ENCODE measurements around the gene FAM111B.
"Not testable (repeated sequence)": the region's sequence is repeated elsewhere in the genome, so short reads cannot be mapped to it uniquely, and the experiment has no call there.

FAM111B gene

DNA sequence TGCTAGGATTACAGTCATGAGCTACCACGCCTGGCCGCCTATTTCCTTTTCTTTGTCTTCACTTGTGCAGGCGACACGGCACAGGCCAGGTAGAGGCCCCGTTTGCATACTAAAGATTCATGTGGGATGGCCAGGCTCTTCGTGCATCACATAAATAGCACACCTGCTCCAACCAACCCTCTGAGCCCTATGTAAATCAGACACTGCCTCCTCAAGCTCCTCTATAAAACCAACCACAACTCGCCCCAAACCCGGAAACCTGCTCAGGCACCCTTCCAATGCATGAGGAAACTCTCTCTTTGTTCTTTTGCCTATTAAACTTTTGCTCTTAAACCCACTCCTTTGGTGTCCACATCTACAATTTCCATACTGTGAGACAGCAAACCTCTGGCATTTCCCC is 9.1 kb upstream of the FAM111B start:
- not testable (repeated sequence) for DNase-seq

DNA sequence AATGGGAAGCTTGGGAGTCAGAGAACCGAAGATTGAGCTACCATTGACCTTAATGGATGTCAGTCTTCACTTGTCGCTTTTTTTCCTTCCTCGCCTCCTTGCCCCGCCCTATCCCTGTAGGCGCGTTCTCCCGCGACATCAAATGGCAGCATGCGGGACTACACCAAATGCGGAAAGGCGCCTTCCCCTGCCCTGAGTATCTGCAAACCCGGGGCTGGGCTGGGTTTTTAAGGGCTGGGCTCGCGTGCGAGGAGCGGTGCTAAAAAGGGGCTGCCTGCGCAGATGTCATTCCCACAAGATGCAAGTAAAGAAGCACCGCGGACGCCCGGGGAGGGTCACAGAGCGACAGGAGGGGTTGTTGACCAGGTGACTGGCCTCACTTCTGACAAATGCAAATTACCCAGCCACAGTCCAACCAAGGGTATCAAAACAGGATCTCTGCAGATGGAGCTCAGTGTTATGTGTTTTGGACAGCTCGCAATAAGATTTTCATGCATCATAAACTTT is 4.7 kb upstream of the FAM111B start:
- peak in 4 of 5 experiments; percentile 19 to 81 (median 53) for DNase-seq

DNA sequence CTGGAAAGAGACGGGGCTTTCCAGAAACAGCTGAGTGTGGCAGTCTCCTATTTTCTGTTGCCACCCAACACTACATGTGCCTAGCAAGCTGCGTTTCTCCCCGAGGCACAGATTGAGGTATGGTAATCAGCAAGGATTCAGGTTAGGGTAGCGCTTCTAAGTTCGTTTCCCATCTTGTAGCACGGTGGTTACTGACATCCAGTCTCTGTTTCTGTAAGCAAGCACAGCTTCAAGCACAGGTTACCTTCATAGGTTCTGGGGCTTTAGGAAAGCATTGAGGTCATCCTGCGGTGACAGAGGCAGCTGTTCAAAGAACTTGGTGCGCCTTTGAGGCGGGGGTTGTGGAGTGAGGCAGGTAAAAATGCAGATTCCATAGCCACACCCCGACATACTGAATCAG is 684 bp downstream of the FAM111B start:
- peak in 1 of 5 experiments; percentile 54 for DNase-seq

DNA sequence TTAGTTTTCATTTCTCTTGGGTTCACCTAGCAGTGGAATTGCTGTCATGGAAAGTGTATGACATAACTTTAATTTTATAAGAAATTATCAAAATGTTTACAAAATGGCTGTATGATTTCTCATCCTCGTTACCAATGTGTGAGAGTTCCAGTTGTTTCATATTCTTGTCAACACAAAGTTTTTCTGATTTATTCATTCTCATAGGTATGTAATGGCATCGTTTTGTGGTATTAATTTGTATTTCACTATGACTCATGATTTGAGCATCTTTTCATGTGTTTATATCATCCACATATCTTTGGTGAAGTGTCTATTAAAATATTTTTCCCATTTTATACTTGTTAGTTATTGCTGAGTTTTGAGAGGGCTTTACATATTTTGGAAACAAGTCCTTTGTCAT is 5.5 kb downstream of the FAM111B start:
- peak in 1 of 5 experiments; percentile 25 for DNase-seq

DNA sequence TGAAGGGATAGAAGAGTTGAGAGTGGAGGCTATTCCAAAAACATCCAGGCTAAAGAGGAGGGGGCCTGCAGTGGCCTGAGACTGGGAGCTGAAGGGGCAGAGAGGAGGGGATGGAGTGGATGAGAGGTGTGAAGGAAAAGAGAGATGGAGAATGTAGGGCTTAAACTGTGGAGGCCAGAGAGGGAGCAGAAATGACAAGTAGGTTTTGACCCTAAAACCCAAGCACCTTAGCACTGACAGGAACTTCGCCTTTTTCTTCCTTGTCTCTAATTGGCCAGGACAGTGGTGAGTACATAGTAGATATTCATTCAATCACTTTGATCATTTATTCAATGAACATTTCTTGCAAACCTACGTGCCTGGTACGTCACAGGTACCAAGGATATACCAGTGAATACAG is 7.3 kb downstream of the FAM111B start:
- DNase-seq = no peak

DNA sequence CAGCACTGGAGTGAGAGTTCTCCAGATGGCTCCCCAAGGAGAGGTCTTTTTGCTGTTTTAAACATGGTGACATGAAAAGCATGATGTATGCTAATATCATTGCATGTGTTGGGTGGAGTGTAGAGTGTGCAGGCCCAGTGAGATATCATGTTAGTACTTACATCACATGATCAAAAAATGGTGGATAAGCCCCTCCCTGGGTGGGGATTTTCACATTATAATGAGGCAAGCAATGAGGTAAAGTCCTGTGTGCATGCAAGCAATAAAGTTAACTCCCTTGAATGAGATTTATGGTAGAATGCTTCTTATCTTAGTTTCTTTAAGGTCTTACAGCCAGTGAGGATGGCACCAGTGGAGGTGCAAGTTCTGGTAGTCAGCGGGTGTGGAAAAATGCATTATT is 8.5 kb downstream of the FAM111B start:
- DNase-seq = no peak

DNA sequence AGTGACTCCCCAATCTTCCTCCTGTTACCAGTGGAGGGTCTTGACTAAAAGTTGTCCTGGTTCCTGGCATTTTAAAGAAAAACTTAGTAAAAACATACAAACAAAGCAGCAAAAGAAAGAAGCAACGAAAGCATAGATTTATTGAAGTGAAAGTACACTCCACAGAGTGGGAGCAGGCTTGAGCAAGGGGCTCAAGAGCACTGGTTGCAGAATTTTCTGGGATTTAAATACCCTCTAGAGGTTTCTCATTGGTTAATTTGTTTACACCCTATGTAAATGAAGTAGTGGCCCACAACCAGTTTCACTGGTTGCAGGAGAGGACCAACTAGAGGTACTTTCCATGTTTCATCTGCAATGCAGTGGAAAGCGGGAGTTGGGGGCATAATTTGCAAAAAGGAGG is 10.7 kb downstream of the FAM111B start:
- no peak for DNase-seq

DNA sequence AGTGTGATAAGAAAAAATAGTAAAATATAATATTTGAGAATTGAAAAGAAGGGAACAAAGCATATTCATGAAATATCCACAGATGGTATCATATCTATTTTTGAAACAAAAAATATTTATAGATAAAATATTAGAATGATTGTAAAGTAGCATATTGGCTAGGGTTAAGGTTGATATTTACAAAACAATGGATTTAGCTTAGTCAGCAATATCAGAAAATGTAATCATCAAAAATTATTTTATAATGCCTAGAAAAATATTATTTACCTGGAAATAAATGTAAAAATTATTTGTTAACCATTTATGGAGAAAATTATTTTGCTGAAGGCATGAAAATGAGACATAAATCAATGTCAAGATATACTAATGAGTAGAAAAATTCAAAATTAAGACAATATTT is 12.8 kb downstream of the FAM111B start:
- no peak for DNase-seq

DNA sequence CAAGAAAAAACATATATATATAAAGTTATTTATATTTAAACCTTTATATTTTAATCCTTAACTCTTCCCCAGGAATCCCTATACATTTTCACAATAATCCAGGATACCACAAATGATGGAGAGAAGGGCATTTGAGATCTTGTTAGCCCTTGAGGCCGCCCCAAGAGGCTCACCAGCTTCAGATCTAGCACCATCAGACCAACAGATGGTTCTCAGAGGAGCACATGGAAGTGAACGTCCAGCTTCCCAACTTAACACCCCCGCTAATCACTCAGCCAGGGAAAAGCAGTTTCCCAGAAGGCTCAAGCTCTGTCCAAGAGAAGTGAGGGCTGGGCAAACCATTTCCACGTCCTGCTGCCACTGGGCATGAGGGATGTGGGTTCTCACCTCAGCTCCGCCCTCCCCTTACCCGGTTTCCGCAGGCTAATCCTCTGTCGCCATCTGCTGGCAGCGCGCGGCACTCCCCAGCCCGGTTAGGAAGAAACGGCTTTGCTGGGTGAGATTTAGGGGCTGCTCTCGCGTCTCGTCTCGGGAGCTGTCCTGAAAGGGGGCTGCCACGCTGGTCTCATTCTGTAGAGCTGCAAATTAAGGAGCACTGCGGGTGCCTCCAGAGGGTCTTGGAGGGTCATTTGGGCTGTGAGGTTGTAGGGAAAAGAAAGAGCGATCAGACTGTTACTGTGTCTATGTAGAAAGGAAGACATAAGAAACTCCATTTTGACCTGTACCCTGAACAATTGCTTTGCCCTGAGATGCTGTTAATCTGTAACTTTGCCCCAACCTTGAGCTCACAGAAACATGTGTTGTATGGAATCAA is 28.8 kb downstream of the FAM111B start:
- DNase-seq = peak; percentile 68 to 88 (median 78)

DNA sequence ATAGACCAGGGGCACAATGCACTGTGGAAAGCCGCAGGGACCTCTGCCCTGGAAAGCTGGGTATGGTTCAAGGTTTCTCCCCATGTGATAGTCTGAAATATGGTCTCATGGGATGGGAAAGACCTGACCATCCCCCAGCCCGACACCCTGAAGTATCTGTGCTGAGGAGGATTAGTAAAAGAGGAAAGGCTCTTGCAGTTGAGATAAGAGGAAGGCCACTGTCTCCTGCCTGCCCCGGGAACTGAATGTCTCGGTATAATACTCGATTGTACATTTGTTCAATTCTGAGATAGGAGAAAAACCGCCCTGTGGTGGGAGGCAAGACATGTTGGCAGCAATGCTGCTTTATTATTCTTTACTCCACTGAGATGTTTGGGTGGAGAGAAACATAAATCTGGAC is 29.5 kb downstream of the FAM111B start:
- not testable (repeated sequence) for DNase-seq

DNA sequence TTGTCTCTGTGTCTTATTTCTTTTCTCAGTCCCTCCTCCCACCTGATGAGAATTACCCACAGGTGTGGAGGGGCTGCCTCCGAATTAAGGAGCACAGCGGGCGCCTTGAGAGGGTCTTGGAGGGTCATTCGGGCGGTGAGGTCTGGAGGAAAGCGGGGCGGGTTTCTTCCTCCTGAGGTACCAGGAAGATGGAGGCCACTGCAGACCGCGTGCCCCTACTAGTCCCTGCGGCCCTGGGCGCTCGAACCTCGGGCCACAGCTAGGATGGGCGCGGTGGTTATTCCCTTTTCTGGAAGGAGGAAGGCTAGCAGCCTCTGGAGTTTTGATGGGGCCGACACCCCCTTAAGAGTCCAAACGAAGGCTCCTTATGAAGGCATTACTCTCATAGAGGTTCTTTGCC is 30.2 kb downstream of the FAM111B start:
- no peak for DNase-seq

DNA sequence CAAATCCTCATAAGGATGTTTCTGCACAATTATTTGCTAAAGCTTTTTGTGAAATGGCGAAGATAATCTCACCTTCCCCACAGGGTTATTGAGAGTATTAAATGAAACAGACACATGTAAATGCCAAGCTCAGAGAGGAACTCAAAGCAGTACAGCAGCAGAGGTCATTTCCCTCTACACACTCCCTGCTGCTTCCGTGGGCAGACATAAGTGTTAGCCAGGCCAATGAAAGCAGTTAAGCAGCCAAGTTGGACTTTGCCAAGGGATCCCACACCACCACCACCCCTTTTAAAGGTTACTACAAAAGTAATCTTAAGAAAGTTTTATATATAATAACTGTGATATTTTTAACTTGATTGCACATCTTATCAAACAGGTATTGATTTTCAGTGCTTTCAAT is 31.6 kb downstream of the FAM111B start:
- no peak for DNase-seq

DNA sequence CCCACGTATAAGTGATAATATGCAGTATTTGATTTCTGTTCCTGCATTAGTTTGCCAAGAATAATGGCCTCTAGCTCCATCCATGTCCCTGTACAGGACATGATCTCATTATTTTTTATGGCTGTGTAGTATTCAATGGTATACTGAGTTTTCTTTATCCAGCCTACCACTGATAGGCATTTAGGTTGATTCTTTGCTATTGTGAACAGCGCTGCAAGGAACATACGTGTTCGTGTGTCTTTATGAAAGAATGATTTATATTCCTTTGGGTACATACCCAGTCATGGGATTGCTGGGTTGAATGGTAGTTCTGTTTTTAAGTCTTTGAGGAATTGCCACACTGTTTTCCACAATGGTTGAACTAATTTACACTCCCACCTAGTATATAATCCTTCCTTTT is 34.2 kb downstream of the FAM111B start:
- DNase-seq = no peak

DNA sequence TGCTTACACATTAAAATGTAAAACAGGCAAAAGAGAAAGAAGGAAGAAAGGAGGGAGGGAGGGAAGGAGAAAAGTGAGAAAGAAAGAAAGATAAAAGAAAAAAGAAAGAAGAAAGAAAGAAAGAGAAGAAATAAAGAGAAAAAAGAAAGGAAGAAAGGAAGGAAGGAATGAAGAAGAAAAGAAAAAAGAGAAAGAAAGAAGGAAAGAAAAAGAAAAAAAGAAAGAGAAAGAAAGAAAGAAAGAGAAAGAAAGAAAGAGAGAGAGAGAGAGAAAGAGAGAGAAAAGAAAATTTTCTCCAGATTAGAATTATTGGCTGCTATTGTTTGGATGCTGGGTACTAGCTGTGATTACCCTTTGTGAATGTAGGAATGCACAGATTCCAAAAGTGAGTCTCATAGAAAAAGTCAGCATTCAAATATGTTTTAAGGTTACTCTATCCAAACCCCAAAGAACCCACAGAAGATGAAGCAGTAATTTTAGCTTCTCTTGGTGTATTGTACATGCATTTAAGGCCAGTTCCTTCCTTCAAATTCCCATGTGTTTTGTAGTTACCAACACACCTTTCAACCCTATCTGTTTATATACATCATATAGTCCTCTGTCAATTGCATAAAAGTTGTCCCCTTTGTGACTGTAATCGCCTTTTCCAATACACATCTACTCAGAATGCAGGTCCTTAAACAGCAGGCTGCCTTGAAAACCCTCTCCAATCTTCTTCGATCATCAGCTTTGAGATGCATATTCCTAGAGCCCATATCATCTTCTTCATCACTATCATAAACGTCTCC is 34.8 kb downstream of the FAM111B start:
- DNase-seq = no peak

DNA sequence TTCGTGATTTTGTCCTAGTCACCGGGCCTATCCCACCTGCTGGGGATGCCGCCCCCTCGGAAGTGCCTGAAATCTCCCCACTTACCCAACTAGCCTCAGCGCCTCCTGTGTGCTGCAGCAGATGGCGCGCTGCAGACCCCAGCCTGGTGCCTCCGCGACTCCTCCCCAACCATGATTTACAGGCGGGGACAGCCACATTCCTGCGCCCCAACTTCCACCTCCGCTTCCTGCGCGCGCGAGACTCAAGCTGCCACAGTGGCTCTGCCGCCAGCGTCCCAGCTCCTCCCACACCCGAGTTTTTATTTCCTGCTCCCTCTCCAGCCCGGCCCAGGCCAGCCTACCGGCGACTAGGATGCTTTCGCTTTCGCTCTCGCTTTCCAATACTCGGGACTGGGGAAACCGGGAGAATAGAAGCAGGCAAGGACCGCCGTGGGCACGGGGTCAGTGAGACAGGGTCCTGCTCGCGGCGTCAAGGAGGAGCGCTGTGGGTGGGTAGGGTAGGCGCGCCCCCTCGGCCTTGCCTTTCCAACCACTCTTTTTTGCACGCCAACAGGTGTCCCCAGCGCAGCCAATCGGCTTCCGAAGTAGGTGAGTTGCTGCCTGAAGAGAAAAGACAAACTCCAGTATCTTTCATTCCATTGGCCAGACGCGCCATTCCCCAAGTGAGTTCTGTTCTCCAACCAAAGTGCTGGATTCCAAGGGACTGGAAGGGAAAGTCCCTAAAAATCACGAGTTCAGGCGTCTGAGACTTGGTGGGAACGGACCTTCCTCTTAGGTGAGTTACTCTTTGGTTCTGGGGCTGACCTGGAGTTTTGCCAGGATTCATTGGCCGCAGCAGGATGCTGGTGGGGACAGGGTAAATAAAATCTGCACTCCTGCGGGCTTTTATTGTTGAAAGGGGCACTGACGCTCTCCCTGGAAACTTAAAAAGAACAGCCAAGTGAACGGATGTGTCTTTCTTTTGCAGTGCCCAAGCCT is 35.8 kb downstream of the FAM111B start, which contains the start of gene FAM111A:
Gene FAM111A, plus strand, starts transcription at position 327 of the 978 bp plus-strand sequence. CDS start 6,017 bp downstream, outside the sequence.
- peak; percentile 68 to 94 (median 86) for DNase-seq

DNA sequence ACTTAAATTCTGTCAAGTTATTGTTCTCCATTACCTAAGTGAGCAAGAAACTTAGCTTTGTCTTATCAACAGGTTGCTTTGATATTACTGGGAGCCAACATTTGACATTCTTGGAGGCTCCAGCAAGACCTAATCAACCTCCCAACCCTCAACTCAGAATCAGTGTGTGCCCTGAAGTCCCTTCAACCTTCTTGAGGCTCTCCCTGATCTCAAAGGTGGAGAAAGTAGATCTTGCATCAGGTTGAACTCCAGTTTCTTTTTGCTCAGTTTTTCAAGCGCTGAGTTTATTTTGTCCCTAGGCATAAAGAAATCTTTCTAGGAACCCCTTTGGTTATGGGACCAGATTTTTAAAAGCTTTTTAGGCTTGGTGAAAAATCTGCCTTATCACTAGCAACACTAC is 37.1 kb downstream of the FAM111B start:
- no peak for DNase-seq

DNA sequence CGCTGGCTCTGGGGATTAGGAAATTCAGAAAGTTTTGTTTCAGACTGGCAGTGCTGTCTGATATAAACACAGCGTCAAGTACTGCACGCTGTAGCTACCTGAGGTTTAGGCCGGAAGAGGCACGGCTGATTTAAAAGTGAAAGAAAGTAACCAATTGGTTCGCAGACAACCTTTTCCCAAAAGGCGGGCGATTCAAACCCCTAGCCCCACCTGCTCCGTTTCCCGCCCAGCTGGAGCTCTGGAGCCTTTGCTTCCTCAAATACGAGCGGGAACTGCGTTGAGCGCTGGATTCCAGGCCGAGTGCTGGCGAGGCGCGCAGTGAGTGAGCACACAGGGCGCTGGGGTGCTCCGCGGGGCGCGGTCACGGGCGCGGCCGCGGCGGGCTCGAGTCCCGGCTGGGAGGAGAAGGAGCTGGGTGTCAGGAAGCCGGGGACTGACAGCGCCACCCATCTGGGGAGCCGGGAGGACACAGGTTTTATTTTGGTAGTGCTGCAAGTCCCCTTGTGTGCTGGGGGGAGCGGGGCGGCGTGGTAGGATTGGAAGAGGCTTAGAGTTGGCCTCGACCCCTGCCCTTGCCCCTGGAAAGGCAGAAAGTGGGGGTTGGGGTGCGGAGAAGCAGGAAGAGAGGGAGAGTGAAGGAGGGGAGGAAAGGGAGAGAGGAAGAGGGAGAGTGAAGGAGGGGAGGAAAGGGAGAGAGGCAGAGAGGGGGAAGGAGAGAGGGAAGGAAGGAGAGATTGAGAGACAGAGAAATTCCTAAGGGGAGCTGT is 37.7 kb downstream of the FAM111B start:
- peak; percentile 27 to 94 (median 58) for DNase-seq

DNA sequence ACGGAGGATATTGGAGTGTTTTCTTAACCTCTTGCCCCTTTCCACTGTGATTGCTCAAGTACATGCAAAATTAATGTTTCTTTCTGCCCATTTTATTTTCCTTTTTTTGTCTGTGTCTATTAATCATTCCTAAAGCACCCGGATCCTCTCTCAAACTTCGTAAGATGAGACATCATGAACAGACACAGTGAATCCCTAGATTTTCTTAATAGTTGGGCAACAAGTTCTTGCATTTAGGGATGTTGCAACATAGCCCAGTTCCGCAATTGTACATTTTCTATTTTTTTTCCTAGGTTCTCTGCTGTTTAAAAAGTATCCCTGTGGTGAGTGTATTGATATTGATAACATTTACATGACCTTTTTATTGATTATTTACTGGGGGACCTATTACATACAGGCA is 38.5 kb downstream of the FAM111B start:
- DNase-seq = no peak

DNA sequence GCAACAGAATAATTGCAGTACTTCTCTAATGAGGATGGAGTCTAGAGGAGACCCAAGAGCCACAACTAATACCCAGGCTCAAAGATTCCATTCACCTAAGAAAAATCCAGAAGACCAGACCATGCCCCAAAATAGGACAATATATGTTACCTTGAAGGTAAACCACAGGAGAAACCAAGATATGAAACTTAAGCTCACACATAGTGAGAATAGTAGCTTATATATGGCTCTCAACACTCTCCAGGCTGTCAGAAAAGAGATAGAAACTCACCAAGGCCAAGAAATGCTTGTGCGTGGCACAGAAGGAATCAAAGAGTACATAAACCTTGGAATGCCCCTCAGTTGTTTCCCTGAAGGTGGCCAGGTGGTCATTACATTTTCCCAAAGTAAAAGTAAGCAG is 44.7 kb downstream of the FAM111B start:
- no peak for DNase-seq

DNA sequence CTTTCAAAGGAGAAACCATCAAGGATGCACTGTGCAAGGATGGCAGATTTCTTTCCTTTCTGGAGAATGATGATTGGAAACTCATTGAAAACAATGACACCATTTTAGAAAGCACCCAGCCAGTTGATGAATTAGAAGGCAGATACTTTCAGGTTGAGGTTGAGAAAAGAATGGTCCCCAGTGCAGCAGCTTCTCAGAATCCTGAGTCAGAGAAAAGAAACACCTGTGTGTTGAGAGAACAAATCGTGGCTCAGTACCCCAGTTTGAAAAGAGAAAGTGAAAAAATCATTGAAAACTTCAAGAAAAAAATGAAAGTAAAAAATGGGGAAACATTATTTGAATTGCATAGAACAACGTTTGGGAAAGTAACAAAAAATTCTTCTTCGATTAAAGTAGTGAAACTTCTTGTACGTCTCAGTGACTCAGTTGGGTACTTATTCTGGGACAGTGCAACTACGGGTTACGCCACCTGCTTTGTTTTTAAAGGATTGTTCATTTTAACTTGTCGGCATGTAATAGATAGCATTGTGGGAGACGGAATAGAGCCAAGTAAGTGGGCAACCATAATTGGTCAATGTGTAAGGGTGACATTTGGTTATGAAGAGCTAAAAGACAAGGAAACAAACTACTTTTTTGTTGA is 45.4 kb downstream of the FAM111B start:
- peak in 1 of 5 experiments; percentile 45 for DNase-seq

DNA sequence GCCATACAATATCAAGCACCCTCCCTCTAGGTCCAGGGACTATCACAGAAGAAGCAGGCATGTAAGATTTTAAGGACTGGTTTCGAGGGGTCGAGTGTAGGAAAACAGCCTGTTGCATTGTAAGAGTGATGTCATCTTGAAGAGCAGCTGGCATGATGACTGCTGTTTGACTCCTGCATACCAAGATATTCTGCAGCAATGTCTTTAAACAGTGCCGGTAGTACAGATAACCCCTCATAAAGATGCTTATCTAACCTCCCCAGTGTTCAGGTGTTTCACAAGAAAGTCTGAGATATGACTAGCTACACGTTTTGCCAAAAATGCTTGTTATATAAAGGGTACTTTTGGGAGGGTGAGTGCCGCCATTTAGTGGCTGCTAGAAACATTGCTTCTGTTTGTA is 47.6 kb downstream of the FAM111B start:
- DNase-seq = peak in 1 of 5 experiments; percentile 36
